DMS114 treated with DMSO at 0.1 percent for 48 hours (cell line): Measurements from ENCODE around the gene PRKCQ.
"Not testable (repeated sequence)": the region's sequence is repeated elsewhere in the genome, so short reads cannot be mapped to it uniquely, and the experiment has no call there.

Source experiments
- DNase-seq: peaks from one replicate; lab custom pipeline; 2025; ENCODE audit not compliant: unreplicated experiment; lab: John Stamatoyannopoulos, UW

Gene PRKCQ

DNA sequence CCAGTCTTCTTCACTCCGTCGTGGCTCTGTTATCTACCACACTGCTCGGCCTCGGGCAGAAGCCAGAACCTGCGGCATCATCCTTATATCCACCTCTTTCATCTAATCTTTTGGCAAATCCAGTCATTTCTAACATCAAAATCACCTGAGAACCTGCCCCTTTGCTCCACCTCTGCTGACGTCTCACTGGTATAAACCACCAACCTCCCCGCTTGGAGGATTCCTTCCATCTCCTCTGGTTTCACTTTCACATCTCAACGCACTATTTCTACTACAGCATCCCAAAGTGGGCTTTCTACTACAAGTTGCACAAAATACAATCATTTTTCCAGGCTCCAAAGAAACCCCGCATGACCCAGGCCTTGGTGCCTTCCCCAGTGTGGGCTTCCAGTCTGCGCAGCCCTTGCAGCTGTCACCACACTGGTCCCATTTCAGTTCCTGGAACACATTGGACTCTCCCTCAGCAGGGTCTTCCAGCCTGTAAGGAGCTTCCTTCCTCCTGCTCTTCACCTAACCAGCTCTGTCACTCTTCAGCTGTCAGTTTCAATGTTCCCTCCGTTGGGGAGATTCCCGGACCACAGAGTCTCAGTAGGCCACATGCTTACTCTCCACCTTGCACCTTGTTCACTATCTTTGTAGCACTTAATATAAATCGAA, 85.0 kb downstream of the PRKCQ start:
- no peak for DNase-seq

DNA sequence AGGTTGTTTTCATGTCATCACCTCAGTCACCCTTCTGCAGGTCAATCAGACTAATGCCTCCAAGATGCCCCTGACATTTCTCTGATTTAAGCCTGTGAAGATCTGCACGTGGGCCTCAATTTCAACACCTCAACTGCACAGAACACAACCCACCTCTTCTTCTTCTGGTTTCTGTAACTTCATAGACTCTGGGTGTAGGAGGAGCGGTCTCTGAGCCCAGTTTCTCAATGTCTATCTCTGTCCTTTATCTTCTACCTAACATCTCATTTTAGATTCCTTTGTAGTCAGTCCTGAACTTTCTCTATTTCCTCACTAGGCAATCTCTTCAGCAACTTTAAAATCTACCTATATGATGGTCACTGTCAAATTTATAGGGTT, 85.6 kb downstream of the PRKCQ start:
- DNase-seq, result no peak

DNA sequence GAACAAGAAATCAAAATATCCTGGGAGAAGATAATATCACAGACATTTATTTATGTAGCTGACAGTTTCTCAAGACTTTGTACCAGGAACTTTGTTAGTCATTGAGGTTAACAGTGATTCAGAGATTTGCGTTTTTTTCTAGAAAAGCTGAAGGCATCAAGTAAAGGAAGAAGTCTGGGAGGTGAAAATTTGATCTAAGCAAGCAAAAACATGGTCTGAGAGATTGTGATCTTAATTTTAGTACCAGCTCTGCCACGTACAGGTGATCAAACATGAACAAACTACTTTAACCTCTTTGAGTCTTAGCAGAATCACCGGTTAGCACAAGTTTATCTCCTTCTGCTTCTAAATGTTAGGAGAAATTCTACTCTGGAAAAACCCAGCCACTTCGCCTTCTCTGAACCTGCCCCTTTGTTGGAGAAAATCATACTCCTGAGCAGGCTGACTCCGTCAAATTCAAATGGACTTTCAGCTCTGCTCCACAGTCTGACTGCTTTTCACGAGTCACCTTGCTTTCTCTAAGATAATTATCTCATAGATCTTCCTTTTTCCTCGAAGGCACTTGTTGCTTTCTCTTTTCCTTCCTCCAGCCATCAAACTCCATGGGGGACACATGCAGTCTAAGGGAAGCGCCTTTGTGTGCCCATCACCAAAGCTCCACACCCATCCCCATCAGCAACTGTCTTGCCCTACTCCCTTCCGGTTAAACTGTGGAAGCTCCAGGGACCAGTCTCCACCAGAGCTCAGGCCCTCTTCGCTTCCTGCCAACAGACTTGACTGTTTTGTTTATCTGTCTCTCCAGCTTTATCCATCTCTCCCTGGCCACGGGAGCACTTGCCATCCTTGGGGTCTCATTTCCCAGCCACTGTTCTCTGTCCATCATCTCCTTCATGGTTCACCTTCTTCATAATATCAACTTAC, 86.3 kb downstream of the PRKCQ start:
- DNase-seq, result no peak

DNA sequence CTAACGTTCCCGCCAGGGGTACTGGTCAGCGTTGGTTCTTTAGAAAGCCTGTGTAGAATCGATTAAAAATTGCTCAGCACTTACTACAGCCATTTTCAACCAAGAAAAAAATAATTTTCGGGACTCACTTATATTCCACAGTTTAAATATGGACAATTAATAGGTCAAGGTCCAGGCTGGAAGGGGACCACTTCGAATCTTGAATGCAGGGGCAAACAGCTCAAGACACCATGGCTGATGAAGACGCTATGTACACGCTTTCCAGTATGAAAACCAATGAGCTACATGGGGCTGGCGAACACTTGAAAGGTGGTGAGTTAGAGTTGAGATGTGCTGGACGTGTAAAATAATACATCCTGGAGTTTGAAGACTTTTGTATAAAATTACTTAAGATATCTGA, 87.2 kb downstream of the PRKCQ start:
- DNase-seq, result no peak

DNA sequence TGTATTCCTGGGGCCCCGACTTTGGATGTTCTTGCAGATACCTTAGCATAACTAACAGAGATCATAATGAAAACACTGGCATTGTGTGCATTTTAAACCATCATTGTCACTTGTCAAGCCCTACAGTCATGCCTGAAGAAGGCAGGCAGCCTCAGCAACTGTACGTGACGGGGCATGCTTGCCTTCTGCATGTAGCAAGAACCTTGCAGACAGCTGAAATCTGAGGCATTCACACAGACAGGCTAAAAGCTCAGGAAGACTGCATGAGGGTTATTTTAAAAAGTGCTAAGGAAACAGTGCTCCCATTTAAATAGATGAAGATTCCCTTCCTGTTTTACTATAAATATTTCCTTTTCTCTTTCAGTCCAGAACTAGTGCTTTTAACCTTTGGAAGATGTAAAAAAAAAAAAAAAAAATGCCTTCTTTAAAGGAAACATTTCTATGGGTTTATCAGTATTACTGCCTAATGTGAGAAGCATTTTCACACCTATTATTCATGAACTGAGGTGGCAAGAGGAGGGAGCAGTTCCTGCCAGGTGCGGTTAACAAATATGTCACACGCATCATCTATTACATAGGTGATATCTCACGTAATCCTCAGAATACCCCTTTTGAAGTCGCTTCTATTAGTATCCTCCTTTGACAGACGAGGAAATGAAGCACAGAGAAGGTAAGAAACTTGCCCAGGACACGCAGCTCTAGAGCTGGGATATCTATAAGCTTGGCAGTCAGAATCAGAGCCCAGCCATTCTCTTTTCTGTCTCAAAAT, 88.1 kb downstream of the PRKCQ start:
- DNase-seq, result no peak

DNA sequence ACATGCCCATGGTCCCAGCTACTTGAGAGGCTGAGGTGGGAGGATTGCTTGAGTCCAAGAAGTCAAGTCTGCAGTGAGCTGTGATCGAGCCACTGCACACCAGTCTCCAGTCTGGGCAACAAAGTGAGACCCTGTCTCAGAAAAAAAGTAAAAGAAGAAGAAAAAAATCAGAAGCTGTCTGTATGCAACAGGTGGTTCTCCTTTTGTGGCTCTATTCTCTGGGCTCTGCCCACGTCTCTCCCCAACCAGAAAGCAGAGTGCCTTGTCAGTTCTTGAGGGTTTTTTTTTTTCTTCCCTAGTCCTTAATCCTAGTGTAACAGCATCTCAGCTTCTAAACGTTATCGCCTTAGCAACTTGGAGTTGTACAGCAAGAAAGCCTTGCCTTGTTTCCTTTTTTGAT, 89.5 kb downstream of the PRKCQ start:
- DNase-seq, result no peak

DNA sequence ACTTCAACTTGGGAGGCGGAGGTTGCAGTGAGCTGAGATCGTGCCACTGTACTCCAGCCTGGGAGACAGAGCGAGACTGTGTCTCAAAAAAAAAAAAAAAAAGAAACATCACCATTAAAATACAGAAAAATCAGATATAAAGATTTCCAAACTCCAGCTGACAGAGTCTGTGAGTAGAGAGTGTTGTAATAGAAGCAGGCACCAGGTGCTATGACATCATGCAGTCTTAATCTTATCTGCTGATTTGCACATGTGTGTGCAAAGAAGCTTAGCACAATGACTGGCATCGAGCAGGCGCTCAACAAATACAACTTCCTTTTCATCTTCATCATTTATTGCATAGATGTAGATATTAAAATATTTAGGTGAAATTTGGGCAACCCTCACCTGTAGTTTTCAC, 92.2 kb downstream of the PRKCQ start:
- DNase-seq, result no peak

DNA sequence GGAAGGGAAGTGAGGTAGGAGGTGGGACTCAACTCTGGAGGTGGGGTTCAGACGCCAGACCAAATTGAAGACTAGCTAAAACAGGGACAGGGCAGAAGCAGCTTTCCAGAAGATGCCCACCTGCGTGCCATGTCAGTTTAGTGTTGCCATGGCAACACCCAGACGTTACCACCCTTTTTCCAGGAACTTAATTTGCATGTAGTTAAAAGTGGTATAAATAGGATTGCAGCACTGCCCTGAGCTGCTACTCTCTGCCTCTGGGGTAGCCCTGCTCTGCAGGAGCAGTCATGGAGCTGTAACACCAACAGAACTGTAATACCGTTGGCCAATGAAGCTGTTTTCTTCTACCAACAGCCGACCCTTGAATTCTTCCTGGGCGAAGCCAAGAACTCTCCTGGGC, 93.8 kb downstream of the PRKCQ start:
- DNase-seq, result no peak

DNA sequence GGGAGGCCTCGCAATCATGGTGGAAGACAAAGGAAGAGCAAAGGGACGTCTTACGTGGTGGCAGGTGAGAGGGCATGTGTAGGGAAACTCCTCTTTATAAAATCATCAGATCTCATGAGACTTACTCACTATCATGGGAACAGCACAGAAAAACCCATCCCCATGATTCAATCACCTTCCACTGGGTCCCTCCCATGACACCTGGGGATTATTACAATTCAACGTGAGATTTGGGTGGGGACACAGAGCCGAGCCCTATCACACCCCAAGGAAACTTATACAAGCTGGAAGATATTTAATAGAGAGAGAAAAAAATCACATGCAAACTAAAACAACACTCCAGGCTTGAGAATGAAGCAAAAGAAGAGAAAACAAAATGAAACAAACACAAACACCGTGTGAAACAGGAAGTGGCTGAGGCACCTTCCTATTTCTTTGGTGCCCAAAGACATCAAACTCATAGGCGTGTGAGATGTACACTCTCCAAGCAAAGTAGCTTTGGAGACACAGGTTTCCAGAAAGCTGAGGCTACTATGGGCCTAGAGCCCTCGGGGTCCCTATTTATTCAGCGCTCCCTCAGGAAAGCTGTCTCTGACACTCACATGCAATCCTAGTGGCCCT, 97.2 kb downstream of the PRKCQ start:
- no peak for DNase-seq

DNA sequence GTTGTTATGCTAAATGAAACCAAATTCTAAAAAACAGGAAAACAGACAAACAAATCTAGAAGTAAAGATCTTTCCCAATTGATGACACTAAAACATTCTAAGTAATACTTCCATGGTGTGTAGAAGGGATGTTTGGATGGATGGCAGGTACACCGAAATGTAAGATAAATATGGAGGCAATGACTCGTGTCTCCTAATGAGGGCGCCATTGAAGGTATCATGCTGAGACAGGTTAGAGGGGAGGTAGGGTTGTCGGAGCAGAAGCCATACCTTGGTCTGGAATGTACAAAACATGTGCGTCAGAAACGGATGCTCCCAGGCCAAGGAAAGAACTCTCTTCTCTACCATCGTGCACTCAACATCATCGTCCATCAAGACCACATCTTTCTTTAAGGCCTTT, 101.4 kb downstream of the PRKCQ start:
- DNase-seq, result no peak

DNA sequence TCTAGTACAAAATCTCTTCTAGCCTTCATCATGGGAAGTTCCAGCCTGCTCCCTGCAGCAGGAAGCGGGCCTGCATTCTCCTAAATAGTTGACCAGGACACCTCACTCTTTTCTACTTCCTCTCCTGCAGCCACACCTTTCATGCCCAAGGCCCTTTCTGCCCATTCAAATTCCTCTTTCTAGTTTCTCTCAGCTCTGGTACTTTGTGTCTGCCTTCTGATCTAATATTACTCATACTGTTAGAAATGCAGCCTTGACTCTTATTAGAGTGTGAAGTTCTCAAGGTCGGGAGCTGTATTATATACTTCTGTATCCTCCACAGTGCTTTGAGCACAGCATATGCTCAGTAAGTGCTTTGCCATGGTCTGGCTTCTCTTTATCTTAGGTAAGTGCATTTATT, 103.1 kb downstream of the PRKCQ start:
- DNase-seq, result no peak

DNA sequence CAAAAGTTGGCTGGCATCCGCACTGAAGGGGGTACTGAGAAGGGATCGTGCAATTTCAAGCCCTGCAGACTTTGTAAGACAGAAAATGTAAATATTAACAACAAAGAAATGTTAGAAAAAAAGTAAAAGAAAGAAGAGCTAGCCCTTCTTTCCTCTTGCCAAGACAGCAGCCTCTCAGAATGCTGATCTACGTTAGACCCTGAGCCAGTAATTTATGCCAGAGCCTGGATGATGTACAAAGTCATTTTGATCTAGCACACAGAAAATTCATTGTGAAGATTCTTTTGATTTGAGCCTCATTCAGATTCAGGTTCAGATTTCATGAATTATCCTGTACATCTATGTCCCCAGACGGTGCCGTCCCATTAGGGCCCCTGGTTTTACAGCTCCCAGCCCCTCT, 105.2 kb downstream of the PRKCQ start:
- no peak for DNase-seq

DNA sequence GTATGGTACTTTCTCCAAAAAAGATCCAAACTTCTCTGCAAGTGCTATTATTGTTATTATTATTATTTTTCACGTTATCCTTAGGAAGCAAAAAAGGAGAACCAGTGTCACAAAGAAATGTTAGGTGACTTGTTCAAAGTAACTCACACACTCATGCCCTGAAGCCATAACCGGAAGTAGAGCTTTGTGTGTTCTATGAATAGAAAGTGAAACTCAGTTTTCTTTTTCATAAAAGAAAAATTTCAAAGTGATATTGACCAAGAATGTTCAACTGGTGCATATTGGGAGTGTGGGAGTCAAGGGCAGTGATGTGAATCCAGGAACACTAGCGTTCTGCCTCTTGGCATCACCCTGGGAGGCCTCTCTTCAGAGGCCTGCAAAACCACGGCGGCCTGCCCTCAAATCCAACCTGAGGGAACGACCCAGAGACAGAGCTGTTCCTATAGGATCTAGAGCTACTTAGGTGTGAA, 106.1 kb downstream of the PRKCQ start:
- no peak for DNase-seq

DNA sequence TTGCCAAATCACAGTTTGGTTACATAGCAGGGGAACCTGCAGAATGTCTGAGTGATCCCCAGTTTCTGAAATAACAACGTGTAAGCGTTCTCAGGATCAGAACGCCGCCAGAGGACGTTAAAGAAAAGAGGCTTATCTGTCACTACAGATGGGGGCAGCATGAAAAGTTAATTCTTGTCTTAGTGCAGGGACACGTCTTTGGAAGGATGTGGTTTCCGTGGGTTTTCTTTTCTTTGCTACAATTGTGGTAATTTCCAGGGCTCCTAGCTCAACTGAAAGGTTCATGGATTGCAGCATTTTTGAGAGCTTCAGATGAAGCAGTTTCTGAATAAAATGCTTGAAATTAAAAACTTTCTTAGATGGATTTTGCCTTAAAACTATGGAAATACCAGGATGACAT, 106.6 kb downstream of the PRKCQ start:
- no peak for DNase-seq

DNA sequence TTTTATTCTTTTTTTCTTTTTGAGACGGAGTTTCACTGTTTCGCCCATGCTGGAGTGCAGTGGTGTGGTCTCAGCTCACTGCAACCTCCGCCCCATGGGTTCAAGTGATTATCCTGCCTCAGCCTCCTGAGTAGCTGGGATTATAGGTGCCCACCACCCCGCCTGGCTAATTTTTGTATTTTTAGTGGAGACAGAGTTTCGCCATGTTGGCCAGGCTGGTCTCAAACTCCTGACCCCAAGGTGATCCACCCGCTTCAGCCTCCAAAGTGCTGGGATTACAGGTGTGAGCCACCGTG, 107.4 kb downstream of the PRKCQ start:
- not testable (repeated sequence) for DNase-seq

DNA sequence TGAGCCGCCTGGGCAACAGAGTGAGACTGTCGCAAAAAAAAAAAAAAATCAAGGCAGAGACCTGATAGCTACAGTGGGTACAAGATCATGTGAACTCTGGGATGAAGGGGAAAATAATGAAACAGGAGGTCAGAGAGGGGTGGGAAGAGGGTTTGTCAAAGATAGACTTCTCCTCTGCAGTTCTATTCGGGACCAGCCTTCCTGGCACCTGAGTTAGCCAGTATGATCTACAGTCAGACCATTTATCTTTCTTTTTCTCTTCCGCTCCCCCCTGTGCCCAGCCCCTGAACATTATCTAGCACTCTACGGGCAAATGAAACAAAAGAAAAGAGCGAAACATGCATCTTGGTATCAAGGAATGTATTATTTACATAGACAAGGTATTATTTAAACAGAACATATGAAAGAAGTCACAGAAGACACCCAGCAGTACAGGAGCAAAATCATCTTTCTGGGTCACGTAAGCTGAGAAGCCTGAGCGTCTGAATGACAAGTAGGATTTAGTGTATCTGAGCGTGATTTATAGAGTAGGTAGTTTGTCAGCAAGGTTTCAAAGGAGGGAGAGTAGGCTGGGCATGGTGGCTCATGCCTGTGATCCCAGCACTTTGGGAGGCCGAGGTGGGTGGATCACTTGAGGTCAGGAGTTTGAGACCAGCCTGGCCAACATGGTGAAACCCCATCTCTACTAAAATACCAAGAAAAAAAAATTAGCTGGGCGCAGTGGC, 109.0 kb downstream of the PRKCQ start:
- DNase-seq, result no peak

DNA sequence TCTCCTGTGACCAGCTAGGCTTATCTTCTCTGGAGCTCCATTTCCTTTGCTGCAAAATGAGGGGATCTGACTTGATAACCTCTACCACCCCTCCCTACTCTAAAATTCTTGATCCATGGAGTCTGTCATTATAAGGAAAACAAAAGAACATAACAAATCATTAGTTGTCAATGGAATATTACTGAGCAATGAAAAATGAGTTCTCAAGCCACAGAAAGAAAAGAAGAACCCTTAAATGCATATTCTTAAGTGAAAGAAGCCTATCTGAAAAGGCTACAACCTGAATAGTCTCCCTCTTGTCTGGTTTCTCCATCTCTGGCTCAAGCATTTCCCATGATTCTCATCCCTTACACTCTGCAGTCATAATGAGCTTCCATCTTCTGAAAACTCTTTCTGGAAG, 110.4 kb downstream of the PRKCQ start:
- DNase-seq, result no peak

DNA sequence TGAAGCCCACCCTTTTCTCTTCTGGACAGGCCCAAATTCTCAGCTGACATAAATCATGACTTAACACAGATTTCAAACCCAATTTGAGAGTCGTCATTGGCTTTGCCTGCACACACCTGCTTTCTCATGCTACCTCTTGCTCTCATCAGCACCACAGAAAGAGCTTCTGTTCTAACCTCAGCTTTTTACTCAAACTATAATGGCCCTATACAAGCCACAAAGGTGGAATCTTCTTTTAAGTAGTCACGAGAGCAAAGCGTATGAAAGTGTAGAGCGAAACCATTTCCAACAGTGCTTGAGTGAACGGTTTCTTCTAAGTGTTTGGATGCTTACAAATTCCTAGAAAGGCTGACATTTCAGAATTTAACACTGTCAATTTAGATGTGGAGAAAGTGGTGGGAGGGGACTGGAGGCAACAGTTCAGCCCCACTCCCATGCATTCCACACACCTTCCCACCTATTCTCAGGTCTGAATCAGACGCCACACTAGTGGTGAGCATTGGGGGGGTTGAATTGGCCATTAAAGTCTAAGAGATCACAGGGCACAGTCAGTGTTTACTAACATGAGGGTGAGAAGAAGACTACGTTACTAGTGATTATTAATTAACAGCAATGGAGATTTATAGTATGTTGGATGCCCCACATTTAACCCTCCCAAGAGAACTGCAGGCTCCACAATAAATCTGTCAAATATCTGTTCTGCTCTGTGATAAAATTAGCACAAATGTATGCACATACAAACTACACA, 114.0 kb downstream of the PRKCQ start:
- no peak for DNase-seq

DNA sequence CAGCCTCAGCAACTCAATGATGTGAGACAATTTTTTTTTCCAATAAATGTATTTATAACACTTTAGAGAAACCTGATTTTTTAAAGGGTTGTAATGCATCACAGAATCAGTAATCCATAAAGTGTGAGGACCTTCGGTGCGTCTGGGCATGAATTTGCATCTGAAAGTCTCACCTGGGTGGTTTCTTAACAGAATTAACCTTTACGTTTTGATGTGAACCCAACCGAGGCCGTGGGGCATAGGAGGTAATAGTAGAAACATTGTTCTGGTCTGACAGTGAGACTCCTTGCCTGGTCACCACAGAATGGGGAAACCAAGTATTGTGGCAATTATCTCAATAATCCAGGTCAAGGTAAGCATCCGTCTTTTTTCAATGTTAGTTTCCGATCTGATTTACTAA, 114.6 kb downstream of the PRKCQ start:
- no peak for DNase-seq

DNA sequence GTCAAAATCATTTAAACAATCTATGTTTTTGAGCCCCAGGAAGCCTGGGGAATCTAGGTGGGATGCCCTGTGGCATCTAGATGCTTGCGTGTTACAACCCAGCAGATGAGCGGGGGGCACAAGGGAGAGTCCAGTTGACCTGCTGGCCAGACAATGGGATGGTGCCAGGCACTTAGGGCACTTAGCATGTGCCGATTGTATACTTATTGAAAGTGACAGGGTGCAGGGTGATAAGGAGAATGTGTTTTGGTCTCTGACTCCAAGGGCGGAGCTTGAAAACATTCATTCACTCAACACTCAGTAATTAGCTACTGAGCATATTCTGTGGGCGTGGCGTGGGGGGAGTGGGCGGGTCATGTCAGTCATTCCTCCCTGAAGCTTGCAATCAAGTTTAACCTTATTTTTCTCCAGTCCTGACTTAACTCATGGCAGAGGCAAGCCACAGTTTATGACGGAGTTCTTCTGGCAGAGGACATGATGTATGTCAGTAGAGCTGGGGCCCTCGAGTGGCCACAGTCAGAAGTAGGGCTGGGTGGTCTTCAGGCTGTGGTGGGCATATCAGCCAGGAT, 115.1 kb downstream of the PRKCQ start:
- no peak for DNase-seq
